ENCODE results near the gene PLTP. TPM values are rescaled to one million over a fixed set of nuclear protein-coding genes. Genes with fewer than 3 reads are reported as not detected.

Gene PLTP
- total and polyA plus RNA-seq, 2 of the 13 experiments (the other 11 are each of a cell fraction or from before 2014, with no cell fraction given), result 16.9 to 28.6 TPM

DNA sequence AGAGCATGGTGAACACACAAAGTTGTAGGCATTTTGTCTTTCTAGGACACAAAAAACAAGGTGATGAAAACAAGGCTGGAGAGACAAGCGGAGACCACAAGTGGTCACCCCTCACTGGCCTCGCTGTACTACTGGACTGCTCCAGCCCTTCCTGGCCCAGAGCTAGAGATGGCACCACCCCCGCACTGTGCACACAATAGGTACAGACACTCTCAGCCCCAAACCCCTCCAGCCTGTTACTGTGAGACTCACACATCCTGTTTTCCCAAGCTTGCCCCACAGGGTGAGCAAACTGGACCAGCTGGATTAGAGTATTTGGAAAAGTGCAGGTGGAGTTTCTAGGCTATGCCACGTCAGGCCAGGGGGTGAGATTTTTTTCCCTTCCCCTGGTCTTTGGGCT, 39.3 kb downstream of the PLTP start (continued):
- TF ChIP-seq TOPORS (CRISPR knock-in tag; IDR thresholded peaks at IDR 0.05) (no peak), ZNF121 (CRISPR knock-in tag; IDR thresholded peaks at IDR 0.05) (no peak), CENPT (CRISPR knock-in tag; IDR thresholded peaks at IDR 0.05; ENCODE audit: low read depth) (no peak), ZSCAN30 (CRISPR knock-in tag; IDR thresholded peaks at IDR 0.05) (no peak), XBP1 (CRISPR knock-in tag; IDR thresholded peaks at IDR 0.05) (no peak), PAX8 (CRISPR knock-in tag; IDR thresholded peaks at IDR 0.05; ENCODE audit: borderline replicate concordance) (no peak), RFXAP (CRISPR knock-in tag; IDR thresholded peaks at IDR 0.05; ENCODE audit: borderline replicate concordance) (no peak), FOXA1 (IDR thresholded peaks at IDR 0.05) (no peak), FOXA1 (CRISPR knock-in tag; IDR thresholded peaks at IDR 0.05) (peak; percentile 28; the same call in 1 of the 2 replicates), TCF7L2 (IDR thresholded peaks at IDR 0.05; ENCODE audit: low read depth, low read length) (no peak), MEIS1 (CRISPR knock-in tag; IDR thresholded peaks at IDR 0.05; ENCODE audit: borderline replicate concordance) (no peak), CSRNP2 (CRISPR knock-in tag; conservative IDR thresholded peaks at IDR 0.05; ENCODE audit: low read depth) (no peak), ZBTB38 (CRISPR knock-in tag; IDR thresholded peaks at IDR 0.05) (peak; percentile 57; the same call in 1 of the 2 replicates), ZFP90 (CRISPR knock-in tag; IDR thresholded peaks at IDR 0.05; ENCODE audit: borderline replicate concordance) (0 out of 2 replicates have a peak, but pooled peaks have one; percentile 30), EP300 (IDR thresholded peaks at IDR 0.05; ENCODE audit: low read depth in 2 of 2, low read length in 2 of 2) (no peak), EP300 (CRISPR knock-in tag; IDR thresholded peaks at IDR 0.05; ENCODE audit: borderline replicate concordance) (no peak), ZNF335 (CRISPR knock-in tag; IDR thresholded peaks at IDR 0.05) (no peak), GPN1 (CRISPR knock-in tag; IDR thresholded peaks at IDR 0.05; ENCODE audit: borderline replicate concordance) (no peak), ARID2 (CRISPR knock-in tag; IDR thresholded peaks at IDR 0.05; ENCODE audit: borderline replicate concordance) (no peak), REXO4 (CRISPR knock-in tag; IDR thresholded peaks at IDR 0.05; ENCODE audit: borderline replicate concordance) (no peak), PHF5A (CRISPR knock-in tag; IDR thresholded peaks at IDR 0.05; ENCODE audit: low read depth, unreplicated experiment) (no peak), ZNF562 (CRISPR knock-in tag; IDR thresholded peaks at IDR 0.05; ENCODE audit: borderline replicate concordance) (no peak), ZNF496 (CRISPR knock-in tag; IDR thresholded peaks at IDR 0.05; ENCODE audit: insufficient replicate concordance) (no peak)
- TF ChIP-seq, protein P1, sequence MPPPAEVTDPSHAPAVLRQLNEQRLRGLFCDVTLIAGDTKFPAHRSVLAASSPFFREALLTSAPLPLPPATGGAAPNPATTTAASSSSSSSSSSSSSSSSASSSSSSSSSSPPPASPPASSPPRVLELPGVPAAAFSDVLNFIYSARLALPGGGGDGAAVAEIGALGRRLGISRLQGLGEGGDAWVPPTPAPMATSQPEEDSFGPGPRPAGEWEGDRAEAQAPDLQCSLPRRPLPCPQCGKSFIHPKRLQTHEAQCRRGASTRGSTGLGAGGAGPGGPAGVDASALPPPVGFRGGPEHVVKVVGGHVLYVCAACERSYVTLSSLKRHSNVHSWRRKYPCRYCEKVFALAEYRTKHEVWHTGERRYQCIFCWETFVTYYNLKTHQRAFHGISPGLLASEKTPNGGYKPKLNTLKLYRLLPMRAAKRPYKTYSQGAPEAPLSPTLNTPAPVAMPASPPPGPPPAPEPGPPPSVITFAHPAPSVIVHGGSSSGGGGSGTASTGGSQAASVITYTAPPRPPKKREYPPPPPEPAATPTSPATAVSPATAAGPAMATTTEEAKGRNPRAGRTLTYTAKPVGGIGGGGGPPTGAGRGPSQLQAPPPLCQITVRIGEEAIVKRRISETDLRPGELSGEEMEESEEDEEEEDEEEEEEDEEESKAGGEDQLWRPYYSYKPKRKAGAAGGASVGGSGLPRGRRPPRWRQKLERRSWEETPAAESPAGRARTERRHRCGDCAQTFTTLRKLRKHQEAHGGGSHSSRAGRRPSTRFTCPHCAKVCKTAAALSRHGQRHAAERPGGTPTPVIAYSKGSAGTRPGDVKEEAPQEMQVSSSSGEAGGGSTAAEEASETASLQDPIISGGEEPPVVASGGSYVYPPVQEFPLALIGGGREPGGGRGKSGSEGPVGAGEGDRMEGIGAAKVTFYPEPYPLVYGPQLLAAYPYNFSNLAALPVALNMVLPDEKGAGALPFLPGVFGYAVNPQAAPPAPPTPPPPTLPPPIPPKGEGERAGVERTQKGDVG (CRISPR knock-in tag; IDR thresholded peaks at IDR 0.05; ENCODE audit: borderline replicate concordance), result no peak
- TF ChIP-seq, protein P2, sequence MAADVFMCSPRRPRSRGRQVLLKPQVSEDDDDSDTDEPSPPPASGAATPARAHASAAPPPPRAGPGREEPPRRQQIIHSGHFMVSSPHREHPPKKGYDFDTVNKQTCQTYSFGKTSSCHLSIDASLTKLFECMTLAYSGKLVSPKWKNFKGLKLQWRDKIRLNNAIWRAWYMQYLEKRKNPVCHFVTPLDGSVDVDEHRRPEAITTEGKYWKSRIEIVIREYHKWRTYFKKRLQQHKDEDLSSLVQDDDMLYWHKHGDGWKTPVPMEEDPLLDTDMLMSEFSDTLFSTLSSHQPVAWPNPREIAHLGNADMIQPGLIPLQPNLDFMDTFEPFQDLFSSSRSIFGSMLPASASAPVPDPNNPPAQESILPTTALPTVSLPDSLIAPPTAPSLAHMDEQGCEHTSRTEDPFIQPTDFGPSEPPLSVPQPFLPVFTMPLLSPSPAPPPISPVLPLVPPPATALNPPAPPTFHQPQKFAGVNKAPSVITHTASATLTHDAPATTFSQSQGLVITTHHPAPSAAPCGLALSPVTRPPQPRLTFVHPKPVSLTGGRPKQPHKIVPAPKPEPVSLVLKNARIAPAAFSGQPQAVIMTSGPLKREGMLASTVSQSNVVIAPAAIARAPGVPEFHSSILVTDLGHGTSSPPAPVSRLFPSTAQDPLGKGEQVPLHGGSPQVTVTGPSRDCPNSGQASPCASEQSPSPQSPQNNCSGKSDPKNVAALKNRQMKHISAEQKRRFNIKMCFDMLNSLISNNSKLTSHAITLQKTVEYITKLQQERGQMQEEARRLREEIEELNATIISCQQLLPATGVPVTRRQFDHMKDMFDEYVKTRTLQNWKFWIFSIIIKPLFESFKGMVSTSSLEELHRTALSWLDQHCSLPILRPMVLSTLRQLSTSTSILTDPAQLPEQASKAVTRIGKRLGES (CRISPR knock-in tag; IDR thresholded peaks at IDR 0.05; ENCODE audit: borderline replicate concordance), result no peak

Measured in HepG2 (cell line).